ENCODE measurements around the gene TRAF3IP1.
"Not testable (repeated sequence)": the region's sequence is repeated elsewhere in the genome, so short reads cannot be mapped to it uniquely, and the experiment has no call there.

Gene TRAF3IP1

DNA sequence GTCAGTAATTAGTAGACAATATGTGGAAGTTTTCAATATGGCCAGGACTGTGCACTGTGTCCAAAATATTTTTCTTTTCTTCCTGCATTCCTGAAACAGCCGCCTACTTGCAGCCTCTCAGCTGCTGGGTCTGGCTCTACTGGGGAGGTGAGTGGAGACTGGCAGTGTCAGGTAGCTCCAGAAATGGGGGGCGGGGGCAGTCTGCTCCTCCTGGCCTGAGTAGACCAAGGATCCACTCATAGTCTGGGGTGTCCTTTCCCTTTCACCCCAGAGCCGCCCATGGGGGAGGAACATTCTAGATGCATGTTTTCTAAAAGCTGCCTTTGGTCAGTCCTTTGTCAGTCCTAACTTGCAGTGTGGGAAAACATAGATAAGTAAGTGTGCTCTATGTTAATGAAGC, 23.7 kb downstream of the TRAF3IP1 start:
- no peak for DNase-seq

DNA sequence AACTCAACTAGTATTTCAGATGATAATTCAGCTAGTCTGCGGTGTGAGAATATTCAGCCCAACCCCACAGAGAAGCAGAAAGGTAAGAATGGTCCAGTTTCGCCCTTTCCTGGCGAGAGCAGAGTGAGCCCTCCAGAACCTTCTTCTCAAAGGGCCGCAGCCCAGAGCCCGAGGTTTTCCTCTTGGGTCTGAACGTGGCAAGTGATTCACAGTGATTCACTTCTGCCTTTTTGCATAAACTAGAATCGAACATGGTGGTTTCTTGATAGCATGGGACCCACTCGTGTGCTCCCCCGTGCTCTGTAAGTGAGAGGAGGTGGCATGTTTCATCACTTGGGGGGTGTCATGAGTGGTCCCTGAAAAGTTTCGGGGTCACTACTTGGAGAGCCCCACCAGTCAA, 24.2 kb downstream of the TRAF3IP1 start:
- no peak for DNase-seq

DNA sequence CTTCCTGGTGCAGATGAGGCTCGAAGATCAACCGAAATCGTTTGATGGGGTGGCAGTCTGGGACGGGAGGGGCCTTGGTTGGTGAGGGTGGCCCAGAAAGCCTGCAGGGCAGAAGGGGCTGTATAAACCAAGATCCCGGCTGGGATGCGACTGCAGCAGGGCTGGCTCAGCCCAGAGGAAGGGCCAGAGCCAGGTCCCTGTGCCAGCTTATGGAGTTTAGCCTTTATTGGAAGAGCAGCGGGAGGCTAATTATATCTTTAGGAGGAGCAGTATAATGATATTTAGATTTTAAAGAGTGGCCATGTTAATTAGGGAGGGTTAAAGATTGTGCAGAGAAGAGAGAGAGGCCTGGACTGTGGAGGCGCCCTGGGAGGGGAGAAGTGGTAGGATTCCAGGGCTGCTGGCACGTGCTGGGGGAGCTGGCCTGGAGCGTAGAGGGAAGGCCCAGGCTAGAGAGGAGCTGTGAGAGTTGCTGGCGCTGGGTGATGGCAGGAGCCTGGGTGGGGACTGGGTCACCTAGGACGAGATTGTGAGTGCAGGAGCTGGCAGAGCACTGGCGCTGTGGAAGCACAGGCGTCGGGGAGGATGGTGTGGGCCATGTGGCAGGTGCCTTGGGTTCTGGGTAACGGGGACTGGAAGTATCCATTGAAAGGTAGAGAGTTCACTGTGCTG, 25.1 kb downstream of the TRAF3IP1 start:
- DNase-seq, result no peak

DNA sequence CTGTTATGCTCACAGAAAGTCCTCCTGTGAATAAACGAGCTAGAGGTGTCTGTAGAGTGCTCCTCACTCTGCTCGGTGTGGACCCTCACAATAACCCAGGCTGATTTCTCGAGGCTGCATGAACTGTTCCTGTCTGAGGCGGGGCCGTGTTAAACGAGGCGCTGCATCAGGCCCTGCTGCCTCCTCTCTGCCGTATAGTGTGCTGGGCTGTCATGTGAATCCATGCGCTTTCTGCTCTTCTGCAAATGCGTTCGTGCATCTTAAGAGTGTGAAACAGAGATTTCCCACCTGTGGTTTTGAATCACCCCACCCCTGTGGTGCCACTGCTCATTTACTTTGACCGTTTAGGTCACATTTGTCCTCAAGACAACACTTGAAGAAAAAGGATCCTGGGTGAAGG, 26.2 kb downstream of the TRAF3IP1 start:
- DNase-seq, result no peak

DNA sequence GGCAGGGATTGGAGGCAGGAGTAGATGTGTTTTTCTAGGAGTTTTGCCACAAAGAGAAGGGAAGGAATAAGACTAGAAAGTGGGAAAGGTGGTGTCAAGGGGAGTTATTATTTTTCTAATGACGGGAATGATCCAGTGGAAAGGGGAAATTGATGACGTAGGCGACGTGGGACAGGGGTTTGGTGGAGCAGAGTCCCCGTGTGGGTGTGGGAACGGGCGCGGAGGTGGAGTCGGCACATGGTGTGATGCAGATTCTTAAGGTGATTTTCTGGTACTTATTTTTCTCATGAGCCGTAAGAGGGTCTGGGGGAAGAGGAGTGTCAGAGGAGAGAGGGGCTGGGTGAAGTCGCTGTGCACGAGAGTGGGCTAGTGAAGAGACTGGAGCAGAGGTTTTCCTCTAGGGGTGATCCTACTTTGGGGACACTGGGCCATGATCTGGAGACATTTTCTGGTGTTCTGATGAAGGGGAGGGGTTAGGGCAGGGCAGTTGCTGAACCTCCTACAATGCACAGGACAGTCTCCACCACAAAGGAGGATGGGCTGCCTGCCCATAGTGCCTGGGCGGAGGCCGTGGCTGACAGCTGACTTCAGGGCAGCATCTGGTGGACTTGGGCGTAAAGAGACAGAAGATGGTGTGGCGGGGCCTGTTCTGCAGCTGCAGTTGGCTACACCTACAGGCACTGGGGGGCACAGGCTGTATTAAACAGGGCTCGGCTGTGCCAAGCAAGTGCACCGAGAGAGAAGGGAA, 30.0 kb downstream of the TRAF3IP1 start:
- DNase-seq, result no peak

DNA sequence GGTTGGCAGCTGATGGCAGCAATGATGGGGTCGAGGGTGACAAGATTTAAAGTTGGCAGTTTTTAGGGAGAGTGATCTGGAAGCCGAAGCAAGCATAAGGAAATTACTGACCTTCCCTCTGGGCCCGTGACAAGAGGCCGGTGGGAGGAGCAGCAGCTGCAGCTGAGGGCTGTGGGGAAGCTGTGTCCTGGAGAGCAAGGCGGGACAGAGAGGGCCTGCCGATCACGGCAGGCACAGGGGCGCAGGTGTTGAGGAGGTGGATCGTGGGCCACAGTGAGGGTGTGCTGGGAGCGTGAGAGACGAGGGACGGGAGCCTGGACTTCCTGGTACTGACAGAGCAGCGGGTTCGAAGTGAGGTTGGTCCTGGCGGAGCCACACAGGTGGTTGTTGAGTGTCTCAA, 31.0 kb downstream of the TRAF3IP1 start:
- no peak for DNase-seq

DNA sequence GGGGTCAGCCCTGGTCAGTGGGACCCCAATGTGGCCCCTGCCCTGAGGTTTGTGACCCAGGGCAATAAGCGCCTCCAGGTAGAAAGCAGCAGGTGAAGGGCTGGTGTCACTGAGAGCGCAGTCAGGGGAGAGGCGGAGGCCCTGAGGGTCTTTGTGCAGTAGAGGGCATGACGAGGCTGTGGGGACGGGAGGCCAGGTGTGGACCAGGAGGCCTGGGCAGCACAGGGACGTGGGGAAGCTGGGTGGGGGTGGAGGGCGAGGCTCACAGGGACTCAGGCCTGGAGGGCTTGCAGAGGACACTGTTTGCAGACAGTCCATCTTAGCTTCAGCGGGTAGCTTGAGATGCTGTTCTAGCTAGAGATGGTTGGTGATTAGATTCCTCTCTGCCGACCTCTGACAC, 32.0 kb downstream of the TRAF3IP1 start:
- no peak for DNase-seq

DNA sequence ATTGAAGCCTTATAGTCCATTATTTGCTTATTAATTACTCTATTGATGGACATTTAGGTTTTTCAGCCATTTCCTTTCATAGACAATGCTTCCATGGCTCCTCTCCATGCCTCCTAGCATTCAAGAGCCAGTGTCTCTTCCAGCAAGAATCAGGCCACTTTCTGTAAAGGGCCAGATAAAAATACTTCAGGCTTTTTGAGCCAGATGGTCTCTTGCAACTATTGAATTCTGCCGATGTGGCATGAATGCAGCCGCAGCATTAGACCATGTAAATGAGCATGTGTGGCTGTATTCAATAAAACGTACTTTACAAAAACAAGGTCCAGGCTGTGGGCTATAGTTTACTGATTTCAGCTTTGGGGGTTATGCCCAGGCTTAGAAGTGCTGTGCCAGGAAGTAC, 38.5 kb downstream of the TRAF3IP1 start:
- DNase-seq, result no peak

DNA sequence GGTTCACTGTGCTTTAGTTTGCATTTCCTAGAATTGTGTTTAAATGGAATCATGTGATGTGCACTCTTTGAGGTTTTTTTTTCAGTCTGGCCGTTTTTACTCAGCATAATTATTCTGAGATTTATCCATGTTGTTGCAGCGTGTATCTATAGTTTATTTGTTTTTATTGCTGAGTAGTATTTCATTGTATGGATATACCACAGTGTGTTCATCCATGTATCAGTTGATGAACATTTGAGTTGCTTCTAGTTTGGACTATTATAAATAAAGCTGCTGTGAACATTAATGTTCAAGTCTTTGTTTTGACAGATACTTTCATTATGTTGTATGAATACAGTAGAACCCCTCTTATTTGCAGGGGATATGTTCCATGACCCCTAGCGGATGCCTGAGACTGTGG, 39.1 kb downstream of the TRAF3IP1 start:
- DNase-seq, result no peak

DNA sequence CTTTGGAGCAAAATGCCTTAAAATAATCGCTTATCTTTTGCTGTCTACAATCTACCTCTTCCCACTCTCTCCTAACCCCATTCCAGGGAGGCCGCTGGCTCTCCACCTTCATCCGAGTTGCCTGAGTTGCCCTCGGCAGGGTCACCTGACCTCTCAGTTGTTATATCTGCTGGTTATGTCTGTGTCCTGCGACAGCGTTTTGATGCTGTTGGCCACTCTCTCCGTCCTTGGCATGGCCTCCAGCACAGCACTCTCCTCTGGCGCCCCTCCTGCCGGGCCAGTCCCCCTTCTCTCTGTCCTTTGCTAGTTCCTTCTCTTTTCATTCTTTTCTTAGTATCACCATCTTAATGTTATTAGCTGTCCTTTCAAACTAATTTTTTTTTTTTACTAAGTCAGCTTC, 41.6 kb downstream of the TRAF3IP1 start:
- DNase-seq, result no peak

DNA sequence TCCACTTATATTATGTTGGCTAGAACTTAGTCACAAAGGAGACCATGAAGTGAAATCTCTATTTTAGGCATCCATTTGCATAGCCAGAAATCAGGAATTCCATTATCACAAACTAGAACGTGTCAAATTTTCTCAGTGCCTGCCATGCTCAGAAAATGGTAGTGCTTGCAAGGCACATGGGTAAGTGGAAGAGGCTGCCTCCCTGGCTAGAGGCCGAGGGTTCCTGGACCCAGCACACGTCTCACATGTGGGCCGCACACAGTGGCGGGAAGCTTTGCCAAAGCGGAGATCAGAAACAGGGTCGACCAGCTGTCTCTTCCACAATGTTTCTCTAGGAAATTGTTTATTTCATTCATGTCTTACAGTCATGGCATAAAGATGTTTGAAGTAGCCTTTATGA, 42.3 kb downstream of the TRAF3IP1 start:
- DNase-seq, result no peak

DNA sequence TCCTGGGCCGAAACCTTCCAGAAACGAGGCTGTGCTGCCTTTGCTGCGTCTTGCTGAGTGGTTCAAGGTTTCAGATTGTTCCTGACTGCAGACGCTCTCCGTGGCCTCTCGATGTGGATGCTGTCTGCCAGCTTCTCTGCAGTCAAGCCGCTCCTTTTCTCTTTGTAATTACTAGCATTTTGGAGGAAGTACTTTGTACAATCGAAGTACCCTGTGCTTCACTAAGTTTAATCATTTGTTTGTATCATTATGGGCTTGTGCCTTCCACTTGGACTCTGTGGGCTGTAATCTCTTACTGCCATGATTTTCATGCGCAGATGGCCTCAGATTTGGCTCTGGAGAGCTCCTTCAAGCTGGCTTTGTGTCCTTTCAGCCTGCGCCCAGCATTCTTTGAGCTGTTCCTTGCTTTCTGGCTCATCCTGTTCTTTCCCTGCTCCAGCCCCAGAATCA, 49.3 kb downstream of the TRAF3IP1 start:
- no peak for DNase-seq

DNA sequence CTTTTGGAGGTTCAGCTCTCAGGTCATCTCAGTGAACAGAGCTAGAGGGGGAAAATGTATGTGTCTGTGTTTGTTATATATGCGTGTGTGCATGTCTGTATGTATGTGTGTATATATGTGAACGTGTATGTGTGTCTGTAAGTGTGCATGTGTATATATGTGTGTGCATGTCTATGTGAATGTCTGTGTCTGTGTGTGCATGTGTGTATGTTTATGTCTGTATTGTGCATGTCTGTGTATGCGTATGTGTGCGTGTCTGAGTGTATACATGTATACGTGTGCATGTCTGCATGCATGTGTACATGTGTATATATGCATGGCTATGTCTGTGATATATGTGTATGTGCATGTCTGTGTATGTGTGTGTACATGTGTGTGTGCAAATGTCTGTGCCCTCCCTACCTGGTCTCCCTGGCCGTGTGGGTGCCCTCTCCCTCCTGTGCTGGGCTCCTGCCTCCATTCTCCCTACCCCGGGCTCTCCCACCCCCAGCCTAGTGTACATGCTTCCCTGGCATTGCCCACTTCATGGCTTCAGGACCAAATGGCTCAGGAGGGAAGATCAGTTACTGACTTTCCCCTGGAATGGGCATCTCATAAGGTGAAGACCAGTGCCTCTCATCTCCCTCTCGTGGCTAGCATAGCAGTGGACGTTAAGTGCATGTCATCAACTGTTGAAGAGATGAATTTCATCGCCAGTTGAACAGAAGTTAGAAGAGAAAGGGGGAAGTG, 49.9 kb downstream of the TRAF3IP1 start:
- DNase-seq, result no peak

DNA sequence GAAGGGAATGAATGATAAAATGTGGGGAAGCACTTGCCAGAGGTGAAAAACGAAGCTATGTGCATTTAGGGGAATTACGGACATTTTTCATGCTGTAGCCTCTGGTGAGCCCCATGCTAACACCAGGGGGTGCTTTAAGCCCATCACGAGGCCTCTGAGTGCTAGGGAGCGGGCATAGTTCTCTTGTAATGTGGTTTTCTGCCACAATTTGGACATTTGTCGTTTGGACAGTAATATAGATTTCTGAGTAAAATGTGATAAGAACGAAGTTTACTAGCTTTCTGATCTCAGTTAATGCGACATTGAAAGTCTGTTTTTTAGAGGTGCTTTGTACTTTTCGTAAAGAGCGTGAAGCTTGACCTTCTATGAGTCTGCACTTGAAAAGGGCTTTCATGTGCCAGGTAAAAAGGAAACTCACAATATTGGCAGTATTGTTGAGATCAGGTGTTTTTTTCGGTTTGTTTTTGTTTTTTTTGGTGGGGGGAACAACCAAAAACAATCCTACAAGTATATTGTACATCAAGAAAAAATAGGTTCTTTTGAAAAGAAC, 50.6 kb downstream of the TRAF3IP1 start:
- DNase-seq, result peak; percentile 38

DNA sequence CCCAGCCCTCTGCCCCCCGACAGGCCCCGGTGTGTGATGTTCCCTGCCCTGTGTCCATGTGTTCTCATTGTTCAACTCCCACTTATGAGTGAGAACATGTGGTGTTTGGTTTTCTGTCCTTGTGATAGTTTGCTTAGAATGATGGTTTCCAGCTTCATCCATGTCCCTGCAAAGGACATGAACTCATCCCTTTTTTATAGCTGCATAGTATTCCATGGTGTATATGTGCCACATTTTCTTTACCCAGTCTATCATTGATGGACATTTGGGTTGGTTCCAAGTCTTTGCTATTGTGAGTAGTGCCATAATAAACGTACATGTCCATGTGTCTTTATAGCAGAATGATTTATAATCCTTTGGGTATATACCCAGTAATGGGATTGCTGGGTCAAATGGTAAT, 52.0 kb downstream of the TRAF3IP1 start:
- not testable (repeated sequence) for DNase-seq

DNA sequence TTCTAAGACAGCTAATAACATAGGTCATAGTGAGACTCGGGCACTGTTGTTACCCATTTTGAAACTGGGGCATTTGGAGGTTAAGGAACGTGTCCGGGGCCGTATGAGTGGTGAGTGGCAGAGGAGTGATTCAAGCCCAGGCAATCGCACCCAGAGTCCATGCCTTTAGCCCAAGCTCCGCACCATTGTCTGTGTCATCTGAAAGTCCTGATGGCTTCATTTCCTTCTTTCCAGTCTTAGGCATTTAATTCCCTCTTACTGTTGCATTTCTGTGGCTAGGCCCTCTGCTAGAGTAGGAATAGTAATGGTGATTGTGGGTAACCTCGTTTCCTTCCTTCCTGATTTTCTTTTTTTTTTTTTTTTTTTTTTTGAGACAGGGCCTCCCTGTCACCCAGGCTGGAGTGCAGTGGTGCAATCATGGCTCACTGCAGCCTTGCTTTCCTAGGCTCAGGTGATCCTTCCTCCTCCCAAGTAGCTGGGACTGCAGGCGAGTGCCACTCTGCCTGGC, 56.6 kb downstream of the TRAF3IP1 start:
- no peak for DNase-seq

DNA sequence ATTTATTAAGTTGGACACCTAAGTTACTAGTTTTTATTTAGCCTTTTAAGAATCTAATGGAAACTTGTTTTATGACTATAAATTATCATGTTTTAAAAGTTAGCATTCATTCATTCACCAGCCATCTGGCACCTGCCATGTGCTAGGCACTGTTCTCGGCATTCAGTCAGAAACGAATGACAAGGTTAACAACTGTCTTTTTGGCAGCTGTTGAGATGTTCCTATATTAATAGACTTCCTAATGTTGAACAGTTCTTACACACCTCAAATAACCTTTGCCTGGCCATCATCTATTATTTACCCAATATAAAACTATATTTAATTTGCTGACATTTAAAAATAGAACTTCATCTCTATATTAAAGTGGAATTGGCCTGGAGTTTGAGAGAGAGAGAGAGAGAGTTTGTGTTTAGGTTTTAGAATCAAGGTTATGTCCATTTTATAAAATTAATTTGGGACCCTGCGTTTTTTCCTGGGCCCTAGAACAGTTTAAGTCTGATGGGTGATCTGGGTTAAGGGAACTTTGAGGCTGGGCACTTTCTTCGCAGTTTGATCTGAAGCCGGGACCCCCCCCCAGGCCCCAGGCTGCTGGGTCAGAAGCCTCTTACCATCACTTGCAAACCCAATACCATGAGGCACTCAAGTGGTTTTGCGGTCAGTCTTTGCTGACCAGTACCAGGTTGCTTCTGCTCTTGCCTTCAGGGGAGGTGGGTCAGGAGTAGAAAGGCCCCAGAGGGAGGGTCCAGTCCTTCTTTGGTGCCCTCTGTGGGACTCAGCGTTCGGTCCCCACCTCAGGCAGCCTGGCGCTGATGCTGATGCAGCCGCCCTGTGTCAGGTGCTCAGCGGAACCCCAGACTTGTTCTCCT, 58.1 kb downstream of the TRAF3IP1 start:
- no peak for DNase-seq

DNA sequence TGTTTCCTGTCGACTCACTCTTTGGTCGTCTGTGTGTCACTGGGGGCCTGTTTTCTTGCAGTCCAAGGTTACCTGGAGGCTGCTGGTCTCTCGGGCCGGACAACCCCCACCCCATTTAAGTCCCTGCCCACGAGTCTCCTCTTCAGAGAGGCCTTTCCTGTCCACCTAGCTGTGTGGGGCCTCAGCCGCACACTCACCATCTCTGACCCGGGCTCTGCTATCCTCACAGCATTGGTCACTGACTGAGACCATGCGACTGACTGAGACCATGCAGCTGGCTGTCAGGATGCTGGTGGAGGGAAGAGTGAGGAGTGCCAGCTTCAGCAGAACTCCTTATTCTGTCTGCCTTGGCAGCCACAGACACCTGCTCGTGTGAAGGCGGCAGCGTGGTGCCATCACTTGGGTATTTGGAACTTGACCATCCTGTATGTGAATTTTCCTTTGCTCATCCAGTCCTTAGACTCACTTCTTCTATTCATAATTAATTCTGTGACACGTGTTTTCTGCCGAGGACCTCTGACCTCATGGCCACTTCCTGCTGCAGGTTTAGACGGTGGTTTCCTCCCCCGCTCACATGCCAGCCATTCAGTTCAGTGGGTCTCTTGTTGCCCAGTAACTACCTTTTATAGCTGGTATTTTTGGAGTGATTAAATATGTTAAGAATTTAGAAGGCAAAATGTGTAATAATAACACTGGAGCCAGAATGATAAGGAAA, 58.9 kb downstream of the TRAF3IP1 start:
- no peak for DNase-seq

DNA sequence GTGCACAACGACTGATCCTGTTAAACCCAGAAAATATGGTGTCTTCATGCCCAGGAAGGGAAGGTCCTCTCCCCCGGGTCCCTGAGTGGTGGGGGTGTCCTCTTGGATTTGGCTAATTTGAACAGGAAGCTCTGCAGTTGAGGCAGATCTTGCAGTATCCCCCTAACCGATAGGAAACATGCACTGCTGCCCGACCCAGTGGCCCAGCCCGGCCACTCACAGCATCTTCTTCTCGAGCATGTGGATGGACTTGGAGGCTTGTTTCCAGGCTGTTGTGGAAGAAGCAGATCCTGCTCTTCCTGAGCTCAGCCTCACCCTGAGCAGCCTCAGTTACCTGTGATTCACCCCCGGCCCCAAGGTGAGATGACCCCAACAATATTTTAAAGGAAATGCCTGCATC, 60.0 kb downstream of the TRAF3IP1 start:
- no peak for DNase-seq

DNA sequence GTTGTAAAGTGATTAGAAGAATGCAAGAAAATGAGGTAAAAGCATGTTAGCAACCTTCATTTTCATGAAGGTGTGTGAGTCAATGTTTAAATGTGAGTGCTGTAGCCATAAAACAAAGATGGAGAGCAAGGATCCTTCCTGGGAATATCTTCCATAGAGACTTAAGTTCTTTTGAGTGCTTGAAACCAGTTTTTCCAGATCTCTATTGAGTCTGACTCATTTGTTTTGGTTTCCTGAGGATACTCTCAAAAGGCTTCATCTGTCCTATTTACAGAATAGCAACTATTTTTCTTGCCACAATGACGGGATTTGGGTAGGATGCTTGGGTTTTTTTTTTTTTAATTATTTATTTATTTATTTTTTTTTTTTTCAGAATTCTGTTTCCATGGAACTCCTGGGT, 60.5 kb downstream of the TRAF3IP1 start:
- DNase-seq, result no peak

DNA sequence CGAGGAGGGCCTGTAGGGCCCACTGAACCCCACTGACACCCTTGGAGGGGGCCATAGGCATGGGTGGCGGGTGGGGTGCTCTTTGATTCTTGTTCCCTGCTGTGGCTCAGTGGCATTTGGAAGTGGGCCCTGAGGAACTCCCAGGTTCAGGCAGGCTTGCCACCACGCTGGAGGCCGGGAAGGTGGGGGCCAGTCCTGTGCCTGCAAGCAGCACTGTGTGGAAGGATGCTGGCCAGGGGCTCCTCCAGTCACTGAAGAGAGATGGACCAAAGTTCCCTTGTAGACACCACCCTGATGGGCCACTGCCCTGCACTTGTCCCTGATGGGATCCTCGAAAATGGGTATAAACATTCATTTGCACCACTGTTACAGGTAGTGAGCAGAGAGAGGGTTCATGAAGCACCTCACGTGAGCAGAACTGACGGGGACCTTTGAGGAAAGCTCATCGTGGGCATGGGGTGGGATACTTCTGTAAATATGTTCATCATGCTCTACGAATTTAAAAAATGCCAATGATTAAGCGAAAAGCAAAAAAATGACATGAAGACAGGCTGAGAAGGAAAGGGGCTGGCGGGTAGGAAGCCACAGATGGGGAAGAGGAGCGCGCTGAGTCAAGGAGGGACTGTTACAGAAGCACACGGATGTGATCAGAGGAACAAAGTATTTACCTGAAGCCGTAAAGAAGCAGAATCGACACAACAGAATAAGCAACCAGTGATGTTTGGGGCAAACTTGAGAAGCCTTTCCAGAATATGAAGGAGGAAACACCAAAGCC, 61.2 kb downstream of the TRAF3IP1 start:
- no peak for DNase-seq
